WERI-Rb-1 (cell line): ENCODE measurements around the gene TSPAN8.

ENCODE experiments used
- DNase-seq: peaks from one replicate; pipeline ENCODE4 v3.0.0-alpha.2; 2020
- H3K27ac ChIP-seq: fragments of 250-450 bp; sonication (Bioruptor Pico); 2 replicates; pipeline ENCODE4 v1.5.1; 2020; ENCODE audit warnings: mild to moderate bottlenecking, moderate library complexity
- H3K27me3 ChIP-seq: fragments of 250-450 bp; sonication (Bioruptor Pico); 2 replicates; pipeline ENCODE4 v1.5.1; 2021; ENCODE audit warnings: mild to moderate bottlenecking, low read depth, moderate library complexity; ENCODE audit not compliant: insufficient read depth, severe bottlenecking
- H3K36me3 ChIP-seq: fragments of 250-450 bp; sonication (Bioruptor Pico); 2 replicates; pipeline ENCODE4 v1.5.1; 2020; ENCODE audit warnings: mild to moderate bottlenecking, moderate library complexity
- H3K4me3 ChIP-seq: 2 replicates; pipeline ENCODE4 v1.5.1; 2011; ENCODE audit warnings: low read depth, mild to moderate bottlenecking, control low read depth, low read length
- H3K9me3 ChIP-seq: fragments of 250-450 bp; sonication (Bioruptor Pico); 2 replicates; pipeline ENCODE4 v1.5.1; 2021; ENCODE audit warnings: mild to moderate bottlenecking, moderate library complexity; ENCODE audit not compliant: severe bottlenecking
- CTCF ChIP-seq: IDR thresholded peaks from 2 replicates; pipeline ENCODE4 v1.5.1; 2011; ENCODE audit warnings: low read depth, mild to moderate bottlenecking, control low read depth, inconsistent platforms, low read length

TSPAN8 gene

GRCh38 chr12:71075743-71076142 lies 82.1 kb downstream of the TSPAN8 start:
- H3K27ac ChIP-seq = no peak overlapping the region
- no peaks in the 10 kb centered on the region for H3K9me3 ChIP-seq
- no peak overlapping the region for H3K4me3 ChIP-seq
- no peak for TF ChIP-seq CTCF
- H3K36me3 ChIP-seq = no peaks in the 10 kb centered on the region
- no peaks in the 10 kb centered on the region for H3K27me3 ChIP-seq
- DNase-seq = no peak
